ENCODE measurements around the gene NPNT. TPM values are rescaled to one million over a fixed set of nuclear protein-coding genes. Genes with fewer than 3 reads are reported as not detected.

The NPNT gene
- total RNA-seq, 1 donor from 2014 or later, result 3.1 TPM

- Mint-ChIP-seq H3K36me3 (ENCODE audit: low read depth, unreplicated experiment) (no peaks in the 10 kb centered on the region), H3K4me3 (ENCODE audit: unreplicated experiment) (no peak overlapping the region), H3K4me1 (ENCODE audit: low read depth, unreplicated experiment) (peaks cover 11% of the 10 kb centered on the region), H3K27ac (ENCODE audit: unreplicated experiment) (no peak overlapping the region), H3K27me3 (ENCODE audit: low read depth, unreplicated experiment) (peaks cover 2% of the 10 kb centered on the region), H3K9me3 (ENCODE audit: unreplicated experiment) (no peaks in the 10 kb centered on the region)
- Histone ChIP-seq H4K20me1 (ENCODE audit: insufficient read depth, low read length) (no peaks in the 10 kb centered on the region), H3K36me3 (ENCODE audit: insufficient read depth, low read length) (no peaks in the 10 kb centered on the region), H3K4me2 (ENCODE audit: low read length) (no peak overlapping the region), H3K27me3 (ENCODE audit: insufficient read depth, low read length) (no peaks in the 10 kb centered on the region), H2AFZ (ENCODE audit: low read depth, low read length) (no peak overlapping the region), H3K4me3 (ENCODE audit: insufficient read depth, low read depth, low read length) (no peak overlapping the region), H3K27ac (ENCODE audit: low read depth, low read length) (no peak overlapping the region), H3K9ac (ENCODE audit: low read length) (no peak overlapping the region), H3K4me1 (ENCODE audit: insufficient read depth, low read length) (no peaks in the 10 kb centered on the region), H3K9me3 (ENCODE audit: insufficient read depth, low read depth, low read length) (no peaks in the 10 kb centered on the region), H3K79me2 (ENCODE audit: insufficient read depth, low read length) (no peaks in the 10 kb centered on the region)
- TF ChIP-seq CTCF (IDR thresholded peaks at IDR 0.05; ENCODE audit: insufficient read depth, low read depth, low read length), result no peak
- TF ChIP-seq EZH2 (IDR thresholded peaks at IDR 0.05; ENCODE audit: insufficient read depth, low read length), result no peak
- FAIRE-seq (no peak), DNase-seq (ENCODE audit: low read depth) (no peak)
Observed at GRCh38 chr4:105970371-105970770, 75.1 kb downstream of the NPNT start.

- no peak overlapping the region for H3K9ac ChIP-seq (ENCODE audit: low read length)
- peaks cover 2% of the 10 kb centered on the region for H3K27me3 Mint-ChIP-seq (ENCODE audit: low read depth, unreplicated experiment)
- TF ChIP-seq EZH2 (IDR thresholded peaks at IDR 0.05; ENCODE audit: insufficient read depth, low read length) (no peak), CTCF (IDR thresholded peaks at IDR 0.05; ENCODE audit: insufficient read depth, low read depth, low read length) (no peak)
- no peak for FAIRE-seq
- H3K36me3 ChIP-seq (ENCODE audit: insufficient read depth, low read length), result no peaks in the 10 kb centered on the region
- H3K27ac Mint-ChIP-seq (ENCODE audit: unreplicated experiment), result no peak overlapping the region
- no peaks in the 10 kb centered on the region for H4K20me1 ChIP-seq (ENCODE audit: insufficient read depth, low read length)
- H3K4me1 Mint-ChIP-seq (ENCODE audit: low read depth, unreplicated experiment), result peaks cover 6% of the 10 kb centered on the region
- no peaks in the 10 kb centered on the region for H3K79me2 ChIP-seq (ENCODE audit: insufficient read depth, low read length)
- H3K27me3 ChIP-seq (ENCODE audit: insufficient read depth, low read length), result no peaks in the 10 kb centered on the region
- H3K4me1 ChIP-seq (ENCODE audit: insufficient read depth, low read length), result no peaks in the 10 kb centered on the region
- H3K9me3 Mint-ChIP-seq (ENCODE audit: unreplicated experiment), result no peaks in the 10 kb centered on the region
- no peak for DNase-seq (ENCODE audit: low read depth)
- no peak overlapping the region for H3K27ac ChIP-seq (ENCODE audit: low read depth, low read length)
- no peaks in the 10 kb centered on the region for H3K36me3 Mint-ChIP-seq (ENCODE audit: low read depth, unreplicated experiment)
- no peak overlapping the region for H2AFZ ChIP-seq (ENCODE audit: low read depth, low read length)
- H3K9me3 ChIP-seq (ENCODE audit: insufficient read depth, low read depth, low read length), result no peaks in the 10 kb centered on the region
- H3K4me3 ChIP-seq (ENCODE audit: insufficient read depth, low read depth, low read length), result no peak overlapping the region
- no peak overlapping the region for H3K4me3 Mint-ChIP-seq (ENCODE audit: unreplicated experiment)
- no peak overlapping the region for H3K4me2 ChIP-seq (ENCODE audit: low read length)
Observed at GRCh38 chr4:105971036-105971435, 75.8 kb downstream of the NPNT start.

GRCh38 chr4:105972946-105973621 is 77.8 kb downstream of the NPNT start:
- Histone ChIP-seq H3K9ac (ENCODE audit: low read length) (no peak overlapping the region), H3K4me1 (ENCODE audit: insufficient read depth, low read length) (no peaks in the 10 kb centered on the region), H3K36me3 (ENCODE audit: insufficient read depth, low read length) (no peaks in the 10 kb centered on the region), H3K4me2 (ENCODE audit: low read length) (no peak overlapping the region), H3K79me2 (ENCODE audit: insufficient read depth, low read length) (no peaks in the 10 kb centered on the region), H2AFZ (ENCODE audit: low read depth, low read length) (no peak overlapping the region), H3K27ac (ENCODE audit: low read depth, low read length) (no peak overlapping the region), H3K9me3 (ENCODE audit: insufficient read depth, low read depth, low read length) (no peaks in the 10 kb centered on the region), H4K20me1 (ENCODE audit: insufficient read depth, low read length) (no peaks in the 10 kb centered on the region), H3K27me3 (ENCODE audit: insufficient read depth, low read length) (no peaks in the 10 kb centered on the region), H3K4me3 (ENCODE audit: insufficient read depth, low read depth, low read length) (no peak overlapping the region)
- Mint-ChIP-seq H3K27me3 (ENCODE audit: low read depth, unreplicated experiment) (peaks cover 2% of the 10 kb centered on the region), H3K27ac (ENCODE audit: unreplicated experiment) (no peak overlapping the region), H3K36me3 (ENCODE audit: low read depth, unreplicated experiment) (no peaks in the 10 kb centered on the region), H3K9me3 (ENCODE audit: unreplicated experiment) (no peaks in the 10 kb centered on the region), H3K4me1 (ENCODE audit: low read depth, unreplicated experiment) (peaks cover 3% of the 10 kb centered on the region), H3K4me3 (ENCODE audit: unreplicated experiment) (no peak overlapping the region)
- FAIRE-seq (no peak), DNase-seq (ENCODE audit: low read depth) (no peak)
- no peak for TF ChIP-seq EZH2 (IDR thresholded peaks at IDR 0.05; ENCODE audit: insufficient read depth, low read length)
- TF ChIP-seq CTCF (IDR thresholded peaks at IDR 0.05; ENCODE audit: insufficient read depth, low read depth, low read length), result no peak
